Mesodermal cell (in vitro differentiated cells): Measurements from ENCODE around the gene RET.

Experiments used
- H3K27ac ChIP-seq: 2 replicates; pipeline ENCODE4 v1.7.0; 2013; ENCODE audit warnings: mild to moderate bottlenecking, low read depth, low read length, moderate library complexity; ENCODE audit not compliant: severe bottlenecking
- H3K36me3 ChIP-seq: 2 replicates; pipeline ENCODE4 v1.7.1; 2013; ENCODE audit warnings: mild to moderate bottlenecking, low read length, moderate library complexity; ENCODE audit not compliant: control insufficient read depth, insufficient read depth
- H3K4me1 ChIP-seq: one replicate; pipeline ENCODE4 v1.7.1; 2013; ENCODE audit warnings: mild to moderate bottlenecking, low read length; ENCODE audit not compliant: insufficient read depth, control insufficient read depth, poor library complexity, severe bottlenecking
- H3K4me3 ChIP-seq: 2 replicates; pipeline ENCODE4 v1.7.0; 2013; ENCODE audit warnings: low read length, control low read depth, mild to moderate bottlenecking; ENCODE audit not compliant: insufficient read depth, poor library complexity, severe bottlenecking; ENCODE audit errors: extremely low read depth
- H3K9me3 ChIP-seq: 2 replicates; pipeline ENCODE4 v1.7.1; 2013; ENCODE audit warnings: mild to moderate bottlenecking, low read length, moderate library complexity; ENCODE audit not compliant: control insufficient read depth
- WGBS, 2 experiments: methylation state at CpG; one replicate each; pipeline ENCODE4 v1.1.5; 2013; ENCODE audit warnings: missing lambda C conversion rate in 2 of 2; ENCODE audit not compliant: insufficient coverage in 2 of 2; 5-methylcytosine and 5-hydroxymethylcytosine counted together

Gene RET

DNA sequence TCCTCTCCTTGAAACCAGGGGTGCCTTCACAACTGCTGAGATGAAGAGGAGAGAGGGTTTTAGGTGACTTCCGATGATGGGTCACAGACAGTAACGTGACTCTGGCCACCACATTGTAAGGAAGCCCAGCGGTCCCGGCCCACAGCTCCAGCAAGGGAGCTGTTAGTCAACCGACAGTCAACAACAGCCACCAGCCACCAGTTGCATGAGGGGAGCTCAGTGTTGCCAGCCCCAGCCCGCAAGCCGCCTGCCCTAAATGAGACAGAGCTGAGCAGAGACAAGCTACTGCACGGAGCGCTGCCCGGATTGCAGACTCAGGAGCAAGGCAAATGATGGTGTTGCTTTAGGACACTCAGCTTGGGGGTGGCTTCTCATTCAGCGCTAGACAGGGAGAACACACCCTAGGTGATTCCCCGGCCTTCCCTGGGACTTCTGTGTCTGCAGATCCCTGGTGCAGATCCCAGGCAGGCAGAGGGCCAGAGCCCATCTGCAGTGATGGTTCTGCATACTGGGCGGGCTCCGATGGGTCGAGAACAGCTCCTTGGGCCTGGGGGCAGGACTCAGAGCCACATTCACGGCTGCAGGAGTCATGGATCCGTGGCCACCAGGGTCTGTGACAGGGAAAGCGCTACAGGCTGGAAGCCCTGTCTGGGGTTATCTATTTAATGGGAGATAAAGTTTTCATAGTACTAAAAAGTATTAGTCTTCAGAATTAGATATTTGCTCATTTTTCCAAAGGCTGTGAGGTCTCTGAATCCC lies 14.3 kb upstream of the RET start:
- no peaks in the 10 kb centered on the region for H3K9me3 ChIP-seq
- no peaks in the 10 kb centered on the region for H3K4me1 ChIP-seq
- no peak overlapping the region for H3K4me3 ChIP-seq
- H3K27ac ChIP-seq = no peak overlapping the region
- WGBS, 2 experiments = 87 to 95% methylated on average over 12 to 15 of the region's 18 CpGs
- no peaks in the 10 kb centered on the region for H3K36me3 ChIP-seq

- H3K4me1 ChIP-seq = no peaks in the 10 kb centered on the region
- no peaks in the 10 kb centered on the region for H3K36me3 ChIP-seq
- H3K9me3 ChIP-seq = no peaks in the 10 kb centered on the region
- WGBS, 2 experiments = 54 to 64% methylated on average over 4 of the region's 11 CpGs
- H3K27ac ChIP-seq = no peak overlapping the region
- H3K4me3 ChIP-seq = no peak overlapping the region
Measured at GRCh38 chr10:43064331-43065075, 12.4 kb upstream of the RET start.

DNA sequence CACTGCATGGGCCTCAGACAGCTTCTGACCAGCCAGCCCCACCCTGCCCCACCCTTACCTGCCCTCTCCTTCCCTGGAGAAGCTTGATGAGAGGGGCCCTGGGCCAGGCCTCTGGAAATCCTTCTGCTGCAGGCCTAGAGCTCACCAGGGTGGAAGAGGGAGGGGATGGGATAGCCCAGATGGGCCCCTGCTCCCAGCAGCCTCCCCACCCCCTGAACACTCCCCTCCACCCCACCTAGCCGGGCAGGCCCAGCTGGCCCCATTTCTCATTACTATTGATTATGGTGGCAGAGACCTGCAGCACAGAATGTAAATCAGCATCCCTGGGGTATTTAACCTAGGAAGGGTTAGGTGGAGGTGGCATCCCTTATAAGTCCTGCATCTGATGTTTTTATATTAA lies 11.6 kb upstream of the RET start:
- H3K4me1 ChIP-seq = no peaks in the 10 kb centered on the region

GRCh38 chr10:43065761-43066160 lies 11.1 kb upstream of the RET start:
- Histone ChIP-seq H3K36me3 (no peaks in the 10 kb centered on the region), H3K9me3 (no peaks in the 10 kb centered on the region), H3K27ac (no peak overlapping the region), H3K4me1 (no peaks in the 10 kb centered on the region), H3K4me3 (no peak overlapping the region)
- WGBS, 2 experiments = 85 to 94% methylated on average over 2 to 5 of the region's 6 CpGs

More for the DNA sequence above, 11.6 kb upstream of the RET start:
- Histone ChIP-seq H3K36me3 (no peaks in the 10 kb centered on the region), H3K9me3 (no peaks in the 10 kb centered on the region), H3K27ac (no peak overlapping the region), H3K4me3 (no peak overlapping the region)
- no CpG with 5 or more reads among the region's 1 CpG for WGBS, 2 experiments

GRCh38 chr10:43066481-43066880 lies 10.4 kb upstream of the RET start:
- no peak overlapping the region for H3K27ac ChIP-seq
- no peaks in the 10 kb centered on the region for H3K36me3 ChIP-seq
- 93 to 95% methylated on average over 2 to 3 of the region's 3 CpGs for WGBS, 2 experiments
- H3K4me3 ChIP-seq = no peak overlapping the region
- H3K9me3 ChIP-seq = no peaks in the 10 kb centered on the region
- no peaks in the 10 kb centered on the region for H3K4me1 ChIP-seq

- H3K4me3 ChIP-seq = no peak overlapping the region
- no peaks in the 10 kb centered on the region for H3K36me3 ChIP-seq
- no peaks in the 10 kb centered on the region for H3K4me1 ChIP-seq
- H3K9me3 ChIP-seq = no peaks in the 10 kb centered on the region
- WGBS, 2 experiments = 82 to 87% methylated on average over 13 to 14 of the region's 14 CpGs
- no peak overlapping the region for H3K27ac ChIP-seq
Measured at GRCh38 chr10:43067391-43068135, 9.3 kb upstream of the RET start.

DNA sequence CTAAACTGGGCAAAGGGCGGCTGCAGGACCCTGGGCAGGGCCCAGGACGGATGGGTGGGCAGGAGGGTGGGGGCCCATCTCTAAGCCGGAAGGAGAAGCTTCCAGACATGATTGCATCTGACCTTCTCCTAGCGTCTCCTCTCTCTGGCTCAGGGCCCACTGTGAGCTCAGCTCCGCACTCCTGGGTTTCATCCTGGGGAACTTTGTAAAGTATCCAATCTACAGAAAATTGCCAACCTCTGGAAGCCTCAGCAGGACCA lies 8.8 kb upstream of the RET start:
- 90 to 98% methylated on average over 4 to 5 of the region's 5 CpGs for WGBS, 2 experiments
- H3K4me1 ChIP-seq = no peaks in the 10 kb centered on the region

DNA sequence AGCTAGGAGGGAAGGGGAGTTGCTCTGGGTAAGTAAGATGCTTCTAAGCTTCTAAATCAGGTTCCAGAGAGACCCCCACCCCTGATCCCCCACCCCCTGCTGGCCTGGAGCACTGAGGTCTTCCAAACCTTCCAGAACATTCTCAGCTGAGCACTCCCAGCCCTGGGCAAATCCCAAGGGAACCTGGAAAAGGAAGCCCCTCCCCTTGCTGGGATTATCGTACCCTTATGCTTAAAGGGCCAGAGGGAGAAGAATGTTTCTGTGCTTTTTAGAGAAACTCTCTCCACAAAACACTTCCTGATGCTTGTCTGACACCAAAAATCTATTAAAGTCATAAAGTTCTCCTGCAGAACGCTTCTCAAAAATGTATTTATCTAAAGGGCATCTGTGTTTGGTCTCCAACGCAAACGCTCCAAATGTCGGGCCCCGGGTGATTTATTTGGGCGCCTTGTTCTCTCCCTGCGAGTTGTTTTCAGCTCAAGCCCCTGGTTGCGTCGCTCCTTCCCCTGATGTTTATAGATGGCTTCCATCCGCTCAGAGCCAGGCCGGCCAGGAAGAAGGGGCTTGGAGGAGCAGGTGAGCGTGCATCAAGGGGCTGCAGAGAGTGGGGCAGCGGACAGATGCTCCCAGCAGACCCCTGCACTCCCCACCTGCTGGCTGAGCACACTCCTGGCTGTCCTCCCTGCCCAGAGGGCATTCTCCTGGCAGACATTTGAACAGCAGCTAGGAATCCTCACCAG lies 8.2 kb upstream of the RET start:
- WGBS, 2 experiments = 93 to 100% methylated on average over 6 to 11 of the region's 14 CpGs
- Histone ChIP-seq H3K4me1 (no peaks in the 10 kb centered on the region), H3K4me3 (no peak overlapping the region), H3K27ac (no peak overlapping the region), H3K36me3 (no peaks in the 10 kb centered on the region), H3K9me3 (no peaks in the 10 kb centered on the region)

More for the DNA sequence above, 8.8 kb upstream of the RET start:
- Histone ChIP-seq H3K36me3 (no peaks in the 10 kb centered on the region), H3K27ac (no peak overlapping the region), H3K9me3 (no peaks in the 10 kb centered on the region), H3K4me3 (no peak overlapping the region)

DNA sequence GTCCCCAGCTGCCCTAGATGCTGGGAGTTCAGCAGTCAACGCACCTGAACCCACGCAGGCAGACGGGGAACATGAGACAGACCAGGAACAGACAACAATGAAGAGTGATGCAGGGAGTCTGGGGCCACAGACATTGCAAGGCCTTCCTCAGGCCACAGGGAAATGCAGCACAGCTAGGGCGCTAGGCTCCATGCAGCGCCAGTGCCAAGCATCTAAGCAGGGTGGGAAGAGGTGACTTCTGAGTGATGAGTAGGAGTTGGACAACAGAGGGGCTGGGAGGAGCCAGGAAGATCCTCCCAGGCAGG lies 7.7 kb upstream of the RET start:
- no peaks in the 10 kb centered on the region for H3K36me3 ChIP-seq
- H3K4me3 ChIP-seq = no peak overlapping the region
- no peaks in the 10 kb centered on the region for H3K4me1 ChIP-seq
- WGBS, 2 experiments = 95 to 96% methylated on average over 4 to 5 of the region's 5 CpGs
- H3K9me3 ChIP-seq = no peaks in the 10 kb centered on the region
- H3K27ac ChIP-seq = no peak overlapping the region

GRCh38 chr10:43069579-43069978 lies 7.3 kb upstream of the RET start:
- WGBS, 2 experiments = 86 to 87% methylated on average over 4 of the region's 4 CpGs
- Histone ChIP-seq H3K27ac (no peak overlapping the region), H3K9me3 (no peaks in the 10 kb centered on the region), H3K4me1 (no peaks in the 10 kb centered on the region), H3K4me3 (no peak overlapping the region), H3K36me3 (no peaks in the 10 kb centered on the region)
